D721Med (cell line): ENCODE measurements around the gene IQSEC1.

Experiments
- DNase-seq: peaks from one replicate; pipeline ENCODE4 v3.0.0; 2011; ENCODE audit warnings: low spot score; ENCODE audit not compliant: insufficient read length
- FAIRE-seq: peaks from 2 replicates; lab custom pipeline; 2011; peaks lifted over from hg19 to GRCh38; lab: Jason Lieb, UNC
- CTCF ChIP-seq: IDR thresholded peaks from 2 replicates; pipeline ENCODE4 v1.5.1; 2012; ENCODE audit warnings: mild to moderate bottlenecking, control low read depth; ENCODE audit not compliant: insufficient read depth; ENCODE audit errors: missing control alignments

IQSEC1 gene

GRCh38 chr3:12907729-12908128 is 165.5 kb downstream of the IQSEC1 start:
- no peak for TF ChIP-seq CTCF
- no peak for DNase-seq
- no peak for FAIRE-seq

GRCh38 chr3:12907296-12907695 is 165.9 kb downstream of the IQSEC1 start:
- no peak for FAIRE-seq
- no peak for DNase-seq
- no peak for TF ChIP-seq CTCF

DNA sequence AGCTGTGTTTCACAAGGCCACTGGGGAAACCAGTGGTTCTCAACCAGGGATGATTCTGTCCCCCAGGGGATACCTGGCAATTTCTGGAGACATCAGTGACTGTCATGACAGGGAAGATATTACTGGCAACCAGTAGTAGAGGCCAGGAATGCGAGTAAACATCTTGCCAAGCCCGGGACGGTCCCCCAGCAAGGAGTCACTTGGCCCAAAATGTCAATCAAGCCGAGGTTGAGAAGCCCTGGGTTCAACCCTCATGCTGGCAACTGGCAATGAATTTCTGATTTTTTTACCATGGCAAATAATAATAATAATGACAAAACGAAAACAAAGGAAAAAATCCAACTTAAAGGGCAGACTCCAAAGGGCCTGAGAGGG is 166.3 kb downstream of the IQSEC1 start:
- TF ChIP-seq CTCF: no peak
- FAIRE-seq: no peak
- no peak for DNase-seq

DNA sequence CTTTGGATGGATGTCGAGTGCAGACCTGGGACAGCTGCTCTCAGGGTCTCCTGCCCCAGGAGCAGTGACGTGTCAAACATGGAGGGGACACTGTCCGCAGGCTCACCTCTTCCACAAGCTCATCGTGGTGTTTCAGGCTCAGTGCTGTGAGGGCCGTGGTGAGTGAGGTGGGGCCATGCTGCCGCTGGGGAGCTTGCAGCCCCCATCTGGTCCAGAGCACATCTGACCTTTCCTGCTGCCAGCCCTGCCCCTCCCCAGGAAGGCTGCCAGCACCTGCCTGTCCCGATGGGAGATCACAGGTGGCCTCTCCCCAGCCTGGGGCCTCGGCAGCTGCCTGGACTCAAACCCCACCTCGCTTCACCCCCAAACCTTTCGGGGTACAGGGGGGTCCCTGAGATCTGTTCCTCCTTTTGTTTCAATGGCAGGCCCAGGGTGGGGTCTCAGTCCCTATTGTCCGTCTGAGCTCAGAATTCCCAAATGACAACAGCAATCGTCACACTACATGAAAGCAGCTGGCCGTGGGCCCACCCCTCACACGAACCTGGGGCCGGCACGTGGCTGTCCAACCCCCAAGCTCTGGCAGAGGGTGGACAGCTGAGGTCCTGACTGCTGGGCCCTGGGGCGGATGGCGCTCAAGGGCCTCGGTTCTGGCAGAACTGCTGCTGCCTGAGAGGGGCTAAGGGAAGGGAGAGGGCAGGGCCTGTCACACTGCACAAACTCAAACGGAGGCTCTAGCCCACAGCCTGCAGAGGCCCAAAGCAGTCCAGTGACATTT is 166.9 kb downstream of the IQSEC1 start:
- FAIRE-seq (no peak), DNase-seq (no peak)
- TF ChIP-seq CTCF: no peak

GRCh38 chr3:12905316-12906071 is 167.7 kb downstream of the IQSEC1 start:
- no peak for TF ChIP-seq CTCF
- no peak for FAIRE-seq
- no peak for DNase-seq

GRCh38 chr3:12904951-12905315 is 168.3 kb downstream of the IQSEC1 start:
- TF ChIP-seq CTCF: no peak
- FAIRE-seq (no peak), DNase-seq (no peak)

- no peak for TF ChIP-seq CTCF
- FAIRE-seq: no peak
- DNase-seq: no peak
Measured at GRCh38 chr3:12903881-12904280, 169.3 kb downstream of the IQSEC1 start.
